ENCODE data around the gene IGLON5.
A peak's percentile ranks its signal among the peaks of the same experiment; 100 is the strongest.

The IGLON5 gene

GRCh38 chr19:51338563-51339312, 27.3 kb downstream of the IGLON5 start:
- DNase-seq (ENCODE audit: low spot score): peak; percentile 78

GRCh38 chr19:51339313-51339686, 27.9 kb downstream of the IGLON5 start:
- no peak for DNase-seq (ENCODE audit: low spot score)

GRCh38 chr19:51339687-51340656, 28.5 kb downstream of the IGLON5 start:
- peak; percentile 97 for DNase-seq (ENCODE audit: low spot score)

GRCh38 chr19:51341066-51341465, 29.6 kb downstream of the IGLON5 start:
- no peak for DNase-seq (ENCODE audit: low spot score)

- no peak for DNase-seq (ENCODE audit: low spot score)
Observed at GRCh38 chr19:51341976-51342580, 30.6 kb downstream of the IGLON5 start, which contains the start of gene VSIG10L. VSIG10L (minus strand) TSS chr19:51342139; CDS start chr19:51342124, 15 bp downstream.

- DNase-seq (ENCODE audit: low spot score): no peak
Observed at GRCh38 chr19:51342631-51343569, 31.5 kb downstream of the IGLON5 start.

- no peak for DNase-seq (ENCODE audit: low spot score)
Observed at GRCh38 chr19:51345076-51345620, 33.7 kb downstream of the IGLON5 start.

- no peak for DNase-seq (ENCODE audit: low spot score)
Observed at GRCh38 chr19:51346742-51347141, 35.3 kb downstream of the IGLON5 start.

- no peak for DNase-seq (ENCODE audit: low spot score)
Observed at GRCh38 chr19:51347209-51347928, 35.9 kb downstream of the IGLON5 start.

- no peak for DNase-seq (ENCODE audit: low spot score)
Observed at GRCh38 chr19:51351266-51351990, 40.0 kb downstream of the IGLON5 start.

- DNase-seq (ENCODE audit: low spot score): no peak
Observed at GRCh38 chr19:51352783-51353360, 41.4 kb downstream of the IGLON5 start.

- DNase-seq (ENCODE audit: low spot score): no peak
Observed at GRCh38 chr19:51354103-51354741, 42.8 kb downstream of the IGLON5 start.

GRCh38 chr19:51354742-51355148, 43.3 kb downstream of the IGLON5 start:
- DNase-seq (ENCODE audit: low spot score): peak; percentile 79

- DNase-seq (ENCODE audit: low spot score): no peak
Observed at GRCh38 chr19:51356159-51356801, 44.8 kb downstream of the IGLON5 start.

GRCh38 chr19:51357952-51358351, 46.5 kb downstream of the IGLON5 start:
- no peak for DNase-seq (ENCODE audit: low spot score)

GRCh38 chr19:51359294-51359693, 47.9 kb downstream of the IGLON5 start:
- DNase-seq (ENCODE audit: low spot score): no peak

- no peak for DNase-seq (ENCODE audit: low spot score)
Observed at GRCh38 chr19:51361239-51361638, 49.8 kb downstream of the IGLON5 start.
